Mesendoderm (in vitro differentiated cells): Measurements from ENCODE around the gene CHMP1B.

Experiments
- DNase-seq: peaks from one replicate; pipeline ENCODE4 v3.0.0; 2013
- H2AK5ac ChIP-seq: 2 replicates; pipeline ENCODE4 v1.6.1; 2013; ENCODE audit warnings: low read length, inconsistent platforms
- H2BK120ac ChIP-seq: 2 replicates; pipeline ENCODE4 v1.6.1; 2013; ENCODE audit warnings: low read depth, mild to moderate bottlenecking, low read length, moderate library complexity, mixed read lengths
- H2BK15ac ChIP-seq: replicated peaks from 2 replicates; pipeline ENCODE4 v1.6.1; 2013; ENCODE audit warnings: low read depth, mild to moderate bottlenecking, moderate library complexity
- H2BK5ac ChIP-seq: 2 replicates; pipeline ENCODE4 v1.6.1; 2013; ENCODE audit warnings: low read length, inconsistent platforms
- H3K18ac ChIP-seq: 2 replicates; pipeline ENCODE4 v1.6.1; 2013; ENCODE audit warnings: mild to moderate bottlenecking, low read length, mixed read lengths
- H3K23ac ChIP-seq: one replicate; pipeline ENCODE4 v1.6.1; 2013; ENCODE audit warnings: low read length
- H3K27ac ChIP-seq: 2 replicates; pipeline ENCODE4 v1.5.1; 2013; ENCODE audit warnings: low read depth, mild to moderate bottlenecking, inconsistent platforms, low read length, moderate library complexity
- H3K27me3 ChIP-seq: 2 replicates; pipeline ENCODE4 v1.6.1; 2013; ENCODE audit warnings: low read length, control low read depth, mild to moderate bottlenecking, inconsistent platforms; ENCODE audit not compliant: insufficient read depth, poor library complexity
- H3K36me3 ChIP-seq: 2 replicates; pipeline ENCODE4 v1.6.1; 2013; ENCODE audit warnings: low read length, inconsistent platforms; ENCODE audit not compliant: control insufficient read depth, insufficient read depth
- H3K4ac ChIP-seq: one replicate; pipeline ENCODE4 v1.6.1; 2013; ENCODE audit warnings: low read depth, mild to moderate bottlenecking, low read length, moderate library complexity
- H3K4me1 ChIP-seq: 2 replicates; pipeline ENCODE4 v1.6.1; 2013; ENCODE audit warnings: low read depth, low read length, inconsistent platforms; ENCODE audit not compliant: control insufficient read depth
- H3K4me2 ChIP-seq: 2 replicates; pipeline ENCODE4 v1.6.1; 2013; ENCODE audit warnings: low read length
- H3K4me3 ChIP-seq: 2 replicates; pipeline ENCODE4 v1.5.1; 2013; ENCODE audit warnings: mild to moderate bottlenecking, low read length
- H3K56ac ChIP-seq: one replicate; pipeline ENCODE4 v1.6.1; 2013; ENCODE audit warnings: low read length
- H3K79me1 ChIP-seq: 2 replicates; pipeline ENCODE4 v1.6.1; 2013; ENCODE audit warnings: low read length, inconsistent platforms
- H3K79me2 ChIP-seq: 2 replicates; pipeline ENCODE4 v1.6.1; 2013; ENCODE audit warnings: mild to moderate bottlenecking, low read length; ENCODE audit not compliant: control insufficient read depth, insufficient read depth
- H3K9ac ChIP-seq: 2 replicates; pipeline ENCODE4 v1.6.1; 2013; ENCODE audit warnings: low read length, inconsistent platforms
- H4K5ac ChIP-seq: one replicate; pipeline ENCODE4 v1.6.1; 2013; ENCODE audit warnings: low read length
- H4K8ac ChIP-seq: one replicate; pipeline ENCODE4 v1.6.1; 2013; ENCODE audit warnings: low read depth, mild to moderate bottlenecking, control low read depth, low read length, moderate library complexity
- WGBS: extraction: QIAGEN DNeasy Blood & Tissue Kit; methylation state at CpG from one replicate; pipeline ENCODE4 v1.1.7; 2013; ENCODE audit warnings: low lambda C conversion rate, missing lambda C conversion rate; ENCODE audit not compliant: insufficient coverage; ENCODE audit errors: extremely low coverage; 5-methylcytosine and 5-hydroxymethylcytosine counted together

The CHMP1B gene

DNA sequence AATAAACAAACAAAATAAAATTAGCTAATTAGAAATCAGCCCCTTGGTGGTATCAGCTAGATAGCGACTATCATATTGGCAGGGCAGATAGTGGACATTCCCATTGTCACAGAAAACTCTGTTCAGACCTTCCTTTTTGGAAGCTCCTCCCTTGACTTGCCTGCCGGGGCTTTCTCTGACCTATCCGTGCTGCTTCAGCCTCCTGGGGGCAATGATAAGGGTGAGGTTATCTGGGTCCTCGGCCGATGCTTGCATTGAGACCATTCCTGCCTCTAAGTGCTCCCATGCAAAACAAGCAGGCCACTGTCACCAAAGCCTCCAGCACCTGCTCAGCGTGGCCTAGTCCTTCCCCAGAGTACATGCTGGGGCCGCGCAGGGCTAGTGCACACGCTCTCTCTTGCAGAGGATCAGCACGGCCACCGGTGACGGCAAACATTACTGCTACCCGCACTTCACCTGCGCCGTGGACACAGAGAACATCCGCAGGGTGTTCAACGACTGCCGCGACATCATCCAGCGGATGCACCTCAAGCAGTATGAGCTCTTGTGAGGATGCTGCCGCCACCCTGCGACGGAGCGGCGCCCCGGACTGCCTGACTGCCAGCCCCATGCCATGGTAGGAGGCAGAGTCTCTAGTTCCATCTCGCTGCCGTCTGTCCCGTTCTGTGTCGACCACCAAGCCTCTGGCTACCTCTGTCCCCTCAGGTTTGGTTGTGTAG, 29.5 kb downstream of the CHMP1B start:
- DNase-seq, result peak; percentile 71

DNA sequence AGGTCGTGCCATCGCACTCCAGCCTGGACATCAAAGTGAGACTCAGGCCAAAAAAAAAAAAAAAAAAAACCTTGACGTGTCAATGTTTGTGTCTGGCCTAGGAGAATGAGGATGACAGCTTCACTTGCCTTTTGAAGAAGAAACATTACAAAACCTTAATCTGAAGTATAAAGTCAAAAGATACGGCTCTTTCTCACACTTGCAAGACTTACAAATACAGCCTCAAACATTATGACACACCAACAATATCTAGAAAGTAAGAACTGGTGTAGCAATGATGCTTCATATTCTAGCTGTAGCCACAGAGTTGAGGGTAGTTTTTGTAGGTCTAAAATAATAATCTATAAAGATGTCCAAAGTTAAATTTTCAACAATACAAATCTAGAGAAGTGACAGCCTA, 31.4 kb downstream of the CHMP1B start:
- DNase-seq, result no peak
- no peak overlapping the region for H2BK15ac ChIP-seq
- H3K79me2 ChIP-seq, result no peaks in the 10 kb centered on the region
- H3K4me3 ChIP-seq, result no peak overlapping the region
- H3K9ac ChIP-seq, result no peak overlapping the region
- H2AK5ac ChIP-seq, result no peak overlapping the region
- no CpG with 5 or more reads among the region's 4 CpGs for WGBS
- no peak overlapping the region for H2BK120ac ChIP-seq
- H3K36me3 ChIP-seq, result no peaks in the 10 kb centered on the region
- H3K56ac ChIP-seq, result no peak overlapping the region
- H4K8ac ChIP-seq, result no peak overlapping the region
- H3K79me1 ChIP-seq, result no peaks in the 10 kb centered on the region
- H3K18ac ChIP-seq, result no peak overlapping the region
- no peak overlapping the region for H3K4me2 ChIP-seq
- H3K4me1 ChIP-seq, result no peaks in the 10 kb centered on the region
- no peak overlapping the region for H4K5ac ChIP-seq
- no peaks in the 10 kb centered on the region for H3K27me3 ChIP-seq
- H3K4ac ChIP-seq, result no peak overlapping the region
- no peak overlapping the region for H2BK5ac ChIP-seq
- no peak overlapping the region for H3K27ac ChIP-seq
- H3K23ac ChIP-seq, result no peak overlapping the region

More for the DNA sequence above, 29.5 kb downstream of the CHMP1B start:
- Histone ChIP-seq H3K4me2 (no peak overlapping the region), H2BK15ac (no peak overlapping the region), H3K23ac (no peak overlapping the region), H3K9ac (no peak overlapping the region), H3K4me3 (no peak overlapping the region), H3K79me2 (no peaks in the 10 kb centered on the region), H3K56ac (no peak overlapping the region), H3K18ac (no peak overlapping the region), H3K4me1 (no peaks in the 10 kb centered on the region), H3K27ac (no peak overlapping the region), H2AK5ac (no peak overlapping the region), H4K5ac (no peak overlapping the region), H3K27me3 (no peaks in the 10 kb centered on the region), H3K4ac (no peak overlapping the region), H3K79me1 (no peaks in the 10 kb centered on the region), H4K8ac (no peak overlapping the region), H3K36me3 (peaks cover 1% of the 10 kb centered on the region), H2BK5ac (no peak overlapping the region), H2BK120ac (no peak overlapping the region)
- no CpG with 5 or more reads among the region's 30 CpGs for WGBS

GRCh38 chr18:11883153-11883552, 31.9 kb downstream of the CHMP1B start:
- Histone ChIP-seq H3K79me2 (no peaks in the 10 kb centered on the region), H3K18ac (no peak overlapping the region), H3K56ac (no peak overlapping the region), H3K4ac (no peak overlapping the region), H2BK5ac (no peak overlapping the region), H4K5ac (no peak overlapping the region), H3K79me1 (no peaks in the 10 kb centered on the region), H2BK15ac (no peak overlapping the region), H3K36me3 (no peaks in the 10 kb centered on the region), H3K4me3 (no peak overlapping the region), H2AK5ac (no peak overlapping the region), H3K27me3 (no peaks in the 10 kb centered on the region), H3K4me2 (no peak overlapping the region), H3K9ac (no peak overlapping the region), H3K27ac (no peak overlapping the region), H2BK120ac (no peak overlapping the region), H4K8ac (no peak overlapping the region), H3K4me1 (no peaks in the 10 kb centered on the region), H3K23ac (no peak overlapping the region)
- no peak for DNase-seq
- WGBS, result no CpG with 5 or more reads among the region's 1 CpG

DNA sequence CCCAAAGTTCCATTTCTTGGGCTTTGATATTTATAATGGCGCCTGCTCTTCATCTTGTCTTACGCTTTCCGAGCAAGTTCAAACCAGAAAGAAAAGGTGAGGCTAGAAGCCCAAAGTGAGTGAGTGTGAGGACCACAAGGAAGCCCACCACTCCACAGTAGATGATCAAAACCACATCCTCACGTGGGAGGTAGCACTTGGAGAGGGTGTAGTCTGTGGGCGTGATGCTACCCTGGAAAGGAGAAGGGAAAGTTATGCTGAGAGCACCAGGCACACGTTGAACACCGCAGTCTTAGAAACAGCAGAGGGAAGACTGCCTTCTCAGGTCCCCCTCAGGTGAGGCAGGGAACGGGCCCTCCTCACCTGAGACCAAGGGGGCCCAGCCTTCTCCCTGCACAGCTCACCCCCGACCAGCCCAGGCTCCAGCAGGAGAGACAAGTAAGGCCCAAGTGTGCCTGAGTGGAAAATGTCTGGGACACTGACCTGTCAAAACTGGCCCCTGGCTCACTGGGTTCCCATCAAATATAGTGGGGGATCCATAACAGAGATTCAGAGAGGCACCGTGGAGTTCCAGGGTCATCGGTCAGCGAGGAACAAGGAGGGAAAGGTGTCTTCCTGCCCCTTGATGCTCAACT, 33.3 kb downstream of the CHMP1B start:
- no peaks in the 10 kb centered on the region for H3K79me2 ChIP-seq
- no peaks in the 10 kb centered on the region for H3K79me1 ChIP-seq
- H3K18ac ChIP-seq, result no peak overlapping the region
- no peak overlapping the region for H2BK5ac ChIP-seq
- H3K4me3 ChIP-seq, result no peak overlapping the region
- no peak overlapping the region for H3K56ac ChIP-seq
- no peak overlapping the region for H3K9ac ChIP-seq
- no peak overlapping the region for H2BK15ac ChIP-seq
- H3K4ac ChIP-seq, result no peak overlapping the region
- H4K5ac ChIP-seq, result no peak overlapping the region
- H3K4me1 ChIP-seq, result no peaks in the 10 kb centered on the region
- no peak for DNase-seq
- no CpG with 5 or more reads among the region's 12 CpGs for WGBS
- H4K8ac ChIP-seq, result no peak overlapping the region
- H2AK5ac ChIP-seq, result no peak overlapping the region
- H3K27ac ChIP-seq, result no peak overlapping the region
- H2BK120ac ChIP-seq, result no peak overlapping the region
- no peak overlapping the region for H3K23ac ChIP-seq
- no peaks in the 10 kb centered on the region for H3K36me3 ChIP-seq
- H3K4me2 ChIP-seq, result no peak overlapping the region
- H3K27me3 ChIP-seq, result no peaks in the 10 kb centered on the region

DNA sequence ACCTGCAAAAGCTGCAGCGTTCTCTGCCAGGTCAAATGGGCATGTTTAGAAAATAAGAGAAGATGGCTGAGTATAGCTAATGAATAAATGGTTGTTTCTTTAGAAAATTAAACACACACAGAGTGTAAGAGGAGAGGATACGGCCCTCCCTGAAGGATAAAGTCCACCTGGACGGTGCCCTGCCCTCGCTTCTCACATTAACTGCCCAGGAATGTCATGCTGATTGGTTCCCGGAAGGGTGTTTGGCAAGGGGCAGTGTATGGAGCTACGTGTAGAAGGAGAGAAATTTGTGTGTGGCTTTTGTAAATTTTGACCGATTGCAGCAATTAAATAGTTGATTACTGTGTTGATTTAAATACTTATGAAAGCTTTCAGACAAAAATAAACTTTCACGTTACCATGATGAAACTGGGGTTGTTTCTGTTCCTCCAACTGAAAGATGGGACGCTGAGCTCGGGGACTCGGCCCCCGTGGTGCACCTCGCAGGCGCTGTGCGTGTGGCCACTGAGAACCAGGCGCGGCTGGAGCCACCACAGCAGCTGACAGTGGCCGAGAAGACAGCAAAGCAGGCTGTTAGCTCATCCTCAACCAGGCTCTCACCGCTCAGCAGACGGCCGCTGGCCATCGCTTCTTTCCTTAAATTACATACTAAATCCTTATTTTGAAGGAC, 34.2 kb downstream of the CHMP1B start:
- no peak overlapping the region for H3K56ac ChIP-seq
- H3K27ac ChIP-seq, result no peak overlapping the region
- H2BK5ac ChIP-seq, result no peak overlapping the region
- no peak overlapping the region for H4K5ac ChIP-seq
- no peak overlapping the region for H3K23ac ChIP-seq
- H4K8ac ChIP-seq, result no peak overlapping the region
- no peaks in the 10 kb centered on the region for H3K79me1 ChIP-seq
- WGBS, result no CpG with 5 or more reads among the region's 22 CpGs
- H3K9ac ChIP-seq, result no peak overlapping the region
- no peak overlapping the region for H3K4me2 ChIP-seq
- no peak overlapping the region for H3K18ac ChIP-seq
- H3K4ac ChIP-seq, result no peak overlapping the region
- no peaks in the 10 kb centered on the region for H3K79me2 ChIP-seq
- DNase-seq, result no peak
- no peaks in the 10 kb centered on the region for H3K4me1 ChIP-seq
- no peak overlapping the region for H2AK5ac ChIP-seq
- no peak overlapping the region for H2BK15ac ChIP-seq
- H2BK120ac ChIP-seq, result no peak overlapping the region
- H3K27me3 ChIP-seq, result no peaks in the 10 kb centered on the region
- H3K4me3 ChIP-seq, result no peak overlapping the region
- no peaks in the 10 kb centered on the region for H3K36me3 ChIP-seq
